DOHH2 (cell line): Measurements from ENCODE around the gene NECAP2.
"Not testable (repeated sequence)": the region's sequence is repeated elsewhere in the genome, so short reads cannot be mapped to it uniquely, and the experiment has no call there.

ENCODE experiments used
- CTCF ChIP-seq: fragments of 200-600 bp; sonication (generic); IDR thresholded peaks from one replicate; pipeline ENCODE4 v1.5.1; 2014; ENCODE audit warnings: antibody characterized with exemption, mild to moderate bottlenecking, low read depth, low read length; ENCODE audit not compliant: poor library complexity, severe bottlenecking
- EZH2phosphoT487 ChIP-seq: fragments of 200-600 bp; sonication (generic); IDR thresholded peaks from 2 replicates; pipeline ENCODE4 v1.6.1; 2017; ENCODE audit warnings: borderline replicate concordance, mild to moderate bottlenecking, antibody characterized with exemption, low read length, moderate library complexity, mixed read lengths

GRCh38 chr1:16493731-16494130 is 53.2 kb downstream of the NECAP2 start:
- TF ChIP-seq CTCF, EZH2phosphoT487: not testable (repeated sequence)
